Bronchial epithelial cell (primary cell): ENCODE results near the gene NEK1. TPM values are rescaled to one million over a fixed set of nuclear protein-coding genes. Genes with fewer than 3 reads are reported as not detected.
"Not testable (repeated sequence)": the region's sequence is repeated elsewhere in the genome, so short reads cannot be mapped to it uniquely, and the experiment has no call there.

Experiments
- DNase-seq: peaks from one replicate; pipeline ENCODE4 v3.0.0-alpha.2; 2010; ENCODE audit warnings: low read depth
- FAIRE-seq: peaks from 2 replicates; lab custom pipeline; 2011; peaks lifted over from hg19 to GRCh38; lab: Jason Lieb, UNC
- H3K27me3 ChIP-seq: 2 replicates; pipeline ENCODE4 v1.5.1; 2011; ENCODE audit warnings: low read length; ENCODE audit not compliant: control insufficient read depth, insufficient read depth
- H3K36me3 ChIP-seq: 2 replicates; pipeline ENCODE4 v1.5.1; 2011; ENCODE audit warnings: low read length; ENCODE audit not compliant: control insufficient read depth, insufficient read depth
- H3K4me3 ChIP-seq: 2 replicates; pipeline ENCODE4 v1.5.1; 2011; ENCODE audit warnings: mild to moderate bottlenecking, low read depth, low read length, control low read depth
- total RNA-seq: library from RNA; depleted of rRNA; stranded (reverse); fragments of >200 nt; gene quantifications from 2 replicates; pipeline ENCODE4 v1.2.1, GENCODE V29; 2014
- TF ChIP-seq, protein P1 (sequence below): IDR thresholded peaks from 2 replicates; pipeline ENCODE4 v1.5.1; 2011; ENCODE audit warnings: mild to moderate bottlenecking, moderate library complexity, low read length, control low read depth, inconsistent platforms; ENCODE audit not compliant: insufficient read depth, severe bottlenecking

NEK1 gene
- total RNA-seq, 1 donor from 2014 or later = 6.1 TPM

DNA sequence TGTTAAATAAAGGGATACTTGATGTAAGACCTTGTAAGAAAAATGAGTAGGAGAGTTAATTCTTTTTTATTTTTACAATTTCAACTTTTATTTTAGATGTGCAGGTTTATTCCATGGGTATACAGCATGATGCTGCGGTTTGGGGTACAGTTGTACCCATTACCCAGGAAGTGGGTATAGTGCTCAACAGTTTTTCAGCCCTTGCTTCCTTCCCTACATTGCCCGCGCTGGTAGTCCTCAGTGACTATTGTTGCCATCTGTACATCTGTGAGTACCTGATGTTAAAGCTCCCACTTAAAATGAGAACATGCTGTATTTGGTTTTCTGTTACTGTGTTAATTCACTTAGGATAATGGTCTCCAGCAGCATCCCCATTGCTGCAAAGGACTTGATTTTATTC, 17.7 kb upstream of the NEK1 start:
- Histone ChIP-seq H3K36me3 (no peaks in the 10 kb centered on the region), H3K27me3 (no peaks in the 10 kb centered on the region), H3K4me3 (no peak overlapping the region)
- DNase-seq = no peak
- no peak for FAIRE-seq
- TF ChIP-seq, protein P1, sequence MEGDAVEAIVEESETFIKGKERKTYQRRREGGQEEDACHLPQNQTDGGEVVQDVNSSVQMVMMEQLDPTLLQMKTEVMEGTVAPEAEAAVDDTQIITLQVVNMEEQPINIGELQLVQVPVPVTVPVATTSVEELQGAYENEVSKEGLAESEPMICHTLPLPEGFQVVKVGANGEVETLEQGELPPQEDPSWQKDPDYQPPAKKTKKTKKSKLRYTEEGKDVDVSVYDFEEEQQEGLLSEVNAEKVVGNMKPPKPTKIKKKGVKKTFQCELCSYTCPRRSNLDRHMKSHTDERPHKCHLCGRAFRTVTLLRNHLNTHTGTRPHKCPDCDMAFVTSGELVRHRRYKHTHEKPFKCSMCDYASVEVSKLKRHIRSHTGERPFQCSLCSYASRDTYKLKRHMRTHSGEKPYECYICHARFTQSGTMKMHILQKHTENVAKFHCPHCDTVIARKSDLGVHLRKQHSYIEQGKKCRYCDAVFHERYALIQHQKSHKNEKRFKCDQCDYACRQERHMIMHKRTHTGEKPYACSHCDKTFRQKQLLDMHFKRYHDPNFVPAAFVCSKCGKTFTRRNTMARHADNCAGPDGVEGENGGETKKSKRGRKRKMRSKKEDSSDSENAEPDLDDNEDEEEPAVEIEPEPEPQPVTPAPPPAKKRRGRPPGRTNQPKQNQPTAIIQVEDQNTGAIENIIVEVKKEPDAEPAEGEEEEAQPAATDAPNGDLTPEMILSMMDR = no peak

DNA sequence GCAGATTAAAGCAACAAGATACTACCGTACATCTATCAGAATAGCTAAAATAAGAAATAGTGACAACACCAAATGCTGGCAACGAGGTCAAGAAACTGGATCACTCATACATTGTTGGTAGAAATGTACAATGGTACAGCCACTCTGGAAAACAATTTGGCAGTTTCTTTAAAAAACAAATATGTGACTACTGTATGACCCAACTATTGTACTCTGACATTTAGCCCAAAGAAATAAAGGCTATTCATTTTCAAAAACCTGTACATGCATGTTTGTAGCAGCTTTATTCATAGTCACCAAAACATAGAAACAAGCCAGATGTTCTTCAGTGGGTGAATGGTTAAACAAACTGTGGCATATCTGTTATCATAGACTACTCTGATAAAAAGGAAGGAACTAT, 16.2 kb upstream of the NEK1 start:
- Histone ChIP-seq H3K4me3 (no peak overlapping the region), H3K36me3 (no peaks in the 10 kb centered on the region), H3K27me3 (no peaks in the 10 kb centered on the region)
- FAIRE-seq (no peak), DNase-seq (peak; percentile 76)
- TF ChIP-seq, protein P1 = no peak

DNA sequence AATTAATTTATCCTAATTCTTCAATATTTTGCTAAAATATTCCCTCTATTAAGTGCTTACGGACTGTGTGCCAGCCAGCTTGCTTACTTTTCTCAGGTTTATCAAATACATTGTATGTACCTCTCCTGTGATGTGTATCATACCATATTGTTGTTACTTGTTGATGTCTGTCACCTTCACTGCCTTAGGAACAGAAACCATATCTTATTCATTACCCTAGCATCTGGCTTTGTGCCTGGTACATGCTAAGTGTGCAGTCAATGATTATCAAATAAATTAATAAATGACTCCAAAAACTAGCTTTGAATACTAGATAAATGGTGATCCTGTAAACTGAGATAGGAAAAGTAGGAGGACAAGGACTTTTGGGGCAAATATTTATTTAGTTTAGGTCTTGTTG, 14.9 kb upstream of the NEK1 start:
- FAIRE-seq (no peak), DNase-seq (no peak)
- Histone ChIP-seq H3K36me3 (no peaks in the 10 kb centered on the region), H3K4me3 (no peak overlapping the region), H3K27me3 (no peaks in the 10 kb centered on the region)
- TF ChIP-seq, protein P1 = no peak

DNA sequence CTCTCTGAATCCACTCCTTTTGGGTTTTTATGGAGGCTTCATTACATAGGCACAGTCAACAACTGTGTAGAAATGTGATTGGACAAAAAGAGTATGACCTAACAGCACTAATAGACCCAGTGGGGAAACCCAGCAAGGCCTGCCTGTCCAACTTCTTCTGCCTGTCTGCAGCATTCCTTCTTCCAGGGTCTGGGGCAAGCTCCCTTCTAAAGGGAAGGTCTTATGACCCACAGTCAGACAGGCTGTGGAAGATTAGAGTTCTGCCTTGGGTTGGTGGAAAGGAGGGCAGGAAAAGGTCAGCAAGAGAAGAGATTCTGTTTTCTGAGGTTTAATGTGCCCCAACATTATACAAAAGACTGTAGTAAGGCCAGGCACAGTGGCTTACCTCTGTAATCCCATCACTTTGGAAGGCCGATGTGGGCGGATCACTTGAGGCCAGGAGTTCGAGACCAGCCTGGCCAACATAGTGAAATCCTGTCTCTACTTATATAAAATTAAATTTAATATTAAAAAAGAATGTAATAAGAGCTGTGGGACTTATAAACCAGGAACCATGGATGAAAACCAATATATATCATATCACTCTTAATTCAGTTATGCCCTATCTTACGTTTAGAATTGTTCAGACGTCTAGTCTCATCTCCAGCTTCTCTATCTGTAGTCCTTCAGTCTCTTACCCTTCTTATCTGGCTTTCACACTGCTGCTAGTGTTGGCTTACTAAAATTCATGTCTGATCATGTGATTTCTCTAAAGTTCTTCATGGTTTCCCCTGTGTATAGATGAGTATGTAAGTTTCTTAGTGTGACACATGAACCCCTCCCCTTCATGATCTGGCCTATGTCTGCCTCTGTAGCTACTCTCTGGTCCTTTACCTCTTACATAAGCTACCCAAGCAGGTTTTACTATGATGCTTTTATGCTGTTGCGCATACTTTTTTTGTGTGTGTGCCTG, 14.2 kb upstream of the NEK1 start:
- H3K27me3 ChIP-seq = no peaks in the 10 kb centered on the region
- H3K36me3 ChIP-seq = no peaks in the 10 kb centered on the region
- TF ChIP-seq, protein P1 = no peak
- no peak overlapping the region for H3K4me3 ChIP-seq
- DNase-seq (peak; percentile 38), FAIRE-seq (peak; percentile 50)

DNA sequence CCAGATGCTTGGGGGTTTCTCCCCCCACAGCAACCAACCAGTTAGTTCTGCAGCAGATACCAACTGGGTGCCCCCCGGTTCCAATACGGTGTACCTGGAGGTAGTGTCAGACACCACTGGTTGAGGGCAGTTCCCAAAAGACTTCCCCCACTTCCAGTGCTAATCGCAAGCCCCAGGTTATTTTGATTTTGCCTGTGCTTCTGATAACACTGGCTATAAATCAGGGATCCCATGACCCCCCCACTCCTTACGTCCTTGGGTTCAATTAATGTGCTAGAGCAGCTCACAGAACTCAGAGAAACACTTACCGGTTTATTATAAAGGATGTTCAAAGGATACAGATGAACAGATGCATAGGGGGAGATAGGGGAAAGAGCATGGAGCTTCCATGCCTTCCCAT, 13.5 kb upstream of the NEK1 start:
- H3K36me3 ChIP-seq = no peaks in the 10 kb centered on the region
- TF ChIP-seq, protein P1 = no peak
- no peaks in the 10 kb centered on the region for H3K27me3 ChIP-seq
- H3K4me3 ChIP-seq = no peak overlapping the region
- no peak for FAIRE-seq
- DNase-seq = no peak

DNA sequence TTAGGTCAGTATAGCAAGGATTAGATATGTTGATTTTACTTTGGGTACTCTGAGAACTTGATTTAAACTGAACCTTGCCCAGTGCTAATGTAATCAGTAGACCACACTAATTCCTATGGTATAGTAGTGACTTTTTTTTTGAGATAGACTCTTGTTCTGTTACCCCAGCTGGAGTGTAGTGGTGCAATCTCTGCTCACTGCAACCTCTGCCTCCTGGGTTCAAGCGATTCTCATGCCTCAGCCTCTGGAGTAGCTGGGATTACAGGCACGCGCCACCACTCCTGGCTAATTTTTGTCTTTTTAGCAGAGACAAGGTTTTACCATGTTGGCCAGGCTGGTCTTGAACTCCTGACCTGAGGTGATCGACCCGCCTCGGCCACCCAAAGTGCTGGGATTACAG, 11.6 kb upstream of the NEK1 start:
- DNase-seq, H3K36me3 ChIP-seq, H3K27me3 ChIP-seq, H3K4me3 ChIP-seq, FAIRE-seq: not testable (repeated sequence)
